CD4-positive, alpha-beta T cell (primary cell): Measurements from ENCODE around the gene NR1D1. TPM values are rescaled to one million over a fixed set of nuclear protein-coding genes. Genes with fewer than 3 reads are reported as not detected.

Experiments used
- ATAC-seq: fragments of 200-7000 bp; cut with Tn5 transposase; one replicate; pipeline ENCODE4 v1.10.0; 2022; ENCODE audit warnings: mild to moderate bottlenecking; ENCODE audit not compliant: poor library complexity
- CTCF ChIA-PET: fragments of 350-600 bp; sonication (Branson Sonifier 250); formaldehyde crosslinking; loops from one replicate; lab custom pipeline; 2021; ENCODE audit warnings: antibody characterized with exemption, inconsistent platforms; lab: Charles Lee
- POLR2A ChIA-PET: fragments of 350-600 bp; sonication (Branson Sonifier 250); formaldehyde crosslinking; loops from one replicate; lab custom pipeline; 2021; ENCODE audit warnings: antibody characterized with exemption, inconsistent platforms; lab: Charles Lee
- DNase-seq, 14 experiments: peaks; one replicate each; pipeline ENCODE4 v3.0.0-alpha.2; 2013 to 2020; ENCODE audit warnings: mixed read lengths in 2 of 14
- H3K27ac ChIP-seq, 2 donors: one replicate each; pipeline versions ENCODE4 v1.5.1 to v1.7.0; 2013; ENCODE audit warnings: low read length in 2 of 2, low read depth in 1 of 2, mild to moderate bottlenecking in 1 of 2
- H3K27me3 ChIP-seq, 2 experiments: 1 replicate in 1 of 2; 2 replicates in 1 of 2; pipeline versions ENCODE4 v1.6.1 to v1.7.0; 2013; ENCODE audit warnings: low read length in 2 of 2, control low read depth in 1 of 2, mild to moderate bottlenecking in 1 of 2, moderate library complexity in 1 of 2; ENCODE audit not compliant: insufficient read depth in 2 of 2, control insufficient read depth in 1 of 2
- H3K36me3 ChIP-seq: one replicate; pipeline ENCODE4 v1.6.1; 2013; ENCODE audit warnings: low read length, control low read depth; ENCODE audit not compliant: insufficient read depth
- H3K4me1 ChIP-seq: one replicate; pipeline ENCODE4 v1.6.1; 2013; ENCODE audit warnings: low read length, control low read depth; ENCODE audit not compliant: insufficient read depth
- H3K4me3 ChIP-seq: one replicate; pipeline ENCODE4 v1.5.1; 2013; ENCODE audit warnings: mild to moderate bottlenecking, low read length, moderate library complexity
- H3K9me3 ChIP-seq, 2 experiments: 1 replicate in 1 of 2; 2 replicates in 1 of 2; pipeline versions ENCODE4 v1.6.1 to v1.7.0; 2013; ENCODE audit warnings: low read length in 2 of 2, mild to moderate bottlenecking in 2 of 2, control low read depth in 1 of 2, moderate library complexity in 1 of 2; ENCODE audit not compliant: control insufficient read depth in 1 of 2, insufficient read depth in 1 of 2
- H3K27ac Mint-ChIP-seq: one replicate; pipeline ENCODE4 v1.8.0; 2020; ENCODE audit warnings: mixed read lengths
- H3K27me3 Mint-ChIP-seq: one replicate; pipeline ENCODE4 v1.8.0; 2021; ENCODE audit warnings: mixed read lengths
- H3K36me3 Mint-ChIP-seq: one replicate; pipeline ENCODE4 v1.8.0; 2021; ENCODE audit warnings: low read depth, mixed read lengths
- H3K4me1 Mint-ChIP-seq: one replicate; pipeline ENCODE4 v1.8.0; 2021; ENCODE audit warnings: low read depth, mixed read lengths
- H3K4me3 Mint-ChIP-seq: one replicate; pipeline ENCODE4 v1.8.0; 2020; ENCODE audit warnings: mild to moderate bottlenecking, mixed read lengths
- H3K9me3 Mint-ChIP-seq: one replicate; pipeline ENCODE4 v1.8.0; 2020; ENCODE audit warnings: mixed read lengths
- CTCF ChIP-seq: fragments of 200-600 bp; IDR thresholded peaks from one replicate; pipeline ENCODE4 v1.8.0; 2022; ENCODE audit warnings: antibody characterized with exemption, mild to moderate bottlenecking
- intact Hi-C, 2 experiments: fragments of 100-400 bp; cut with DNase I in 1 of 2; cut with micrococcal nuclease in 1 of 2; formaldehyde crosslinking; loops; one replicate each; pipeline versions ENCODE4 v1.15.1 to v1.9.0; 2023 to 2025; cut with DNase I, micrococcal nuclease
- total RNA-seq, 174 experiments: library from RNA in 2 of 174; stranded (reverse) in 2 of 174; gene quantifications; one replicate each; pipeline ENCODE4 v1.2.3 and lab custom pipeline; 2021 to 2026

The NR1D1 gene
- total RNA-seq, 2 experiments from 2014 or later: 29.6 to 34.1 TPM

GRCh38 chr17:40101367-40102210 lies 1.2 kb upstream of the NR1D1 start:
- Histone ChIP-seq H3K27me3 (no peaks in the 10 kb centered on the region), H3K9me3 (no peaks in the 10 kb centered on the region), H3K4me1 (peaks cover 97% of the 10 kb centered on the region), H3K27ac (peak overlapping the region; percentile 17 to 38), H3K4me3 (peak overlapping the region; percentile 85), H3K36me3 (peaks cover 18% of the 10 kb centered on the region)
- H3K36me3 Mint-ChIP-seq: peaks cover 34% of the 10 kb centered on the region
- H3K27ac Mint-ChIP-seq: peak overlapping the region; percentile 91
- ATAC-seq: no peak
- no peak for DNase-seq
- no peak for TF ChIP-seq CTCF
- ChIA-PET CTCF (interaction anchor here (1.2 to 8.8 kb wide), 5 partner anchors 10 to 67 kb away, joined by 4 to 93 read pairs (median 13); no protein-coding TSS in a partner anchor), POLR2A (interaction anchor here (0.8 to 9.7 kb wide), 9 partner anchors 10 to 221 kb away, joined by 3 to 335 read pairs (median 24); partner anchors contain the start of genes CASC3, MED24, MSL1 and PSMD3)
- peaks cover 92% of the 10 kb centered on the region for H3K4me1 Mint-ChIP-seq
- H3K4me3 Mint-ChIP-seq: peak overlapping the region; percentile 97
- intact Hi-C loops: no loop called here
- no peaks in the 10 kb centered on the region for H3K9me3 Mint-ChIP-seq
- no peaks in the 10 kb centered on the region for H3K27me3 Mint-ChIP-seq

GRCh38 chr17:40100669-40101366 lies 429 bp upstream of the NR1D1 start:
- Mint-ChIP-seq H3K9me3 (no peaks in the 10 kb centered on the region), H3K27ac (peak overlapping the region; percentile 91), H3K36me3 (peaks cover 41% of the 10 kb centered on the region), H3K4me1 (peaks cover 92% of the 10 kb centered on the region), H3K4me3 (peak overlapping the region; percentile 97), H3K27me3 (no peaks in the 10 kb centered on the region)
- H3K27ac ChIP-seq: peak overlapping the region; percentile 94 to 96
- H3K4me1 ChIP-seq: peaks cover 97% of the 10 kb centered on the region
- POLR2A ChIA-PET: interaction anchor here (0.6 to 9.7 kb wide), 14 partner anchors 11 to 1587 kb away, joined by 3 to 335 read pairs (median 8); partner anchors contain the start of genes CASC3, MED24, MSL1 and PSMD3
- no peaks in the 10 kb centered on the region for H3K27me3 ChIP-seq
- peak; percentile 75 to 97 (median 86) for DNase-seq
- CTCF ChIA-PET: interaction anchor here (1.2 to 8.8 kb wide), 5 partner anchors 11 to 67 kb away, joined by 4 to 93 read pairs (median 13); no protein-coding TSS in a partner anchor
- peak overlapping the region; percentile 85 for H3K4me3 ChIP-seq
- H3K36me3 ChIP-seq: peaks cover 18% of the 10 kb centered on the region
- ATAC-seq: peak; percentile 20
- H3K9me3 ChIP-seq: no peaks in the 10 kb centered on the region
- TF ChIP-seq CTCF: no peak
- intact Hi-C loops: no loop called here
